Measurements from ENCODE around the gene MTX1.

GRCh38 chr1:155263067-155263466 lies 54.6 kb downstream of the MTX1 start:
- TF ChIP-seq, protein P1, sequence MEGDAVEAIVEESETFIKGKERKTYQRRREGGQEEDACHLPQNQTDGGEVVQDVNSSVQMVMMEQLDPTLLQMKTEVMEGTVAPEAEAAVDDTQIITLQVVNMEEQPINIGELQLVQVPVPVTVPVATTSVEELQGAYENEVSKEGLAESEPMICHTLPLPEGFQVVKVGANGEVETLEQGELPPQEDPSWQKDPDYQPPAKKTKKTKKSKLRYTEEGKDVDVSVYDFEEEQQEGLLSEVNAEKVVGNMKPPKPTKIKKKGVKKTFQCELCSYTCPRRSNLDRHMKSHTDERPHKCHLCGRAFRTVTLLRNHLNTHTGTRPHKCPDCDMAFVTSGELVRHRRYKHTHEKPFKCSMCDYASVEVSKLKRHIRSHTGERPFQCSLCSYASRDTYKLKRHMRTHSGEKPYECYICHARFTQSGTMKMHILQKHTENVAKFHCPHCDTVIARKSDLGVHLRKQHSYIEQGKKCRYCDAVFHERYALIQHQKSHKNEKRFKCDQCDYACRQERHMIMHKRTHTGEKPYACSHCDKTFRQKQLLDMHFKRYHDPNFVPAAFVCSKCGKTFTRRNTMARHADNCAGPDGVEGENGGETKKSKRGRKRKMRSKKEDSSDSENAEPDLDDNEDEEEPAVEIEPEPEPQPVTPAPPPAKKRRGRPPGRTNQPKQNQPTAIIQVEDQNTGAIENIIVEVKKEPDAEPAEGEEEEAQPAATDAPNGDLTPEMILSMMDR (IDR thresholded peaks at IDR 0.05; ENCODE audit: insufficient read depth, low read length): no peak
- no peak for TF ChIP-seq POLR2AphosphoS5 (IDR thresholded peaks at IDR 0.05; ENCODE audit: low read depth)
- no peak for TF ChIP-seq REST (IDR thresholded peaks at IDR 0.05; ENCODE audit: insufficient replicate concordance, low read depth)
- no peak for TF ChIP-seq SPI1 (IDR thresholded peaks at IDR 0.05; ENCODE audit: borderline replicate concordance, low read depth)

All from HL-60 (cell line).